Left ventricle myocardium inferior (tissue), 1 donor: Measurements from ENCODE around the gene CLCNKB. TPM values are rescaled to one million over a fixed set of nuclear protein-coding genes. Genes with fewer than 3 reads are reported as not detected.
A peak's percentile ranks its signal among the peaks of the same experiment; 100 is the strongest.

Experiments
- DNase-seq: peaks from one replicate; pipeline ENCODE4 v3.0.0-alpha.2; 2020
- H3K27ac ChIP-seq: fragments of 200-600 bp; replicated peaks from 2 replicates; pipeline ENCODE4 v1.8.0; 2021
- H3K27me3 ChIP-seq: fragments of 200-600 bp; 2 replicates; pipeline ENCODE4 v1.8.0; 2021; ENCODE audit warnings: low read depth
- H3K36me3 ChIP-seq: fragments of 200-600 bp; 2 replicates; pipeline ENCODE4 v1.8.0; 2021
- H3K4me1 ChIP-seq: fragments of 200-600 bp; 2 replicates; pipeline ENCODE4 v1.8.0; 2021
- H3K4me3 ChIP-seq: fragments of 200-600 bp; 2 replicates; pipeline ENCODE4 v1.8.0; 2021; ENCODE audit warnings: mild to moderate bottlenecking, moderate library complexity
- H3K9me3 ChIP-seq: fragments of 200-600 bp; replicated peaks from 2 replicates; pipeline ENCODE4 v1.8.0; 2021
- CTCF ChIP-seq: fragments of 200-600 bp; IDR thresholded peaks from 2 replicates; pipeline ENCODE4 v1.8.0; 2021; ENCODE audit warnings: antibody characterized with exemption, mild to moderate bottlenecking, borderline replicate concordance
- intact Hi-C: fragments of 100-400 bp; cut with micrococcal nuclease; formaldehyde crosslinking; loops from one replicate; pipeline ENCODE4 v1.11.0; 2022
- total RNA-seq: library from RNA; stranded (reverse); fragmentation: NEBNext Ultra II Directional; extraction: Animal tissue kit (Norgen Biotek cat#: 25700); gene quantifications from one replicate; pipeline ENCODE4 v1.2.1, GENCODE V29; 2021
- donor health status: DM: no; HTN: yes; CAD: no; lungs with severe emphysema.

CLCNKB gene
- total RNA-seq, 1 donor from 2014 or later = 1.3 TPM

- H3K9me3 ChIP-seq = no peaks in the 10 kb centered on the region
- intact Hi-C loops = no loop called here
Observed at GRCh38 chr1:16087733-16088132, 44.2 kb downstream of the CLCNKB start.

GRCh38 chr1:16088351-16088911 is 44.8 kb downstream of the CLCNKB start:
- Histone ChIP-seq H3K27ac (peak overlapping the region; percentile 71), H3K4me3 (no peak overlapping the region), H3K27me3 (no peaks in the 10 kb centered on the region), H3K9me3 (no peaks in the 10 kb centered on the region), H3K4me1 (peaks cover 25% of the 10 kb centered on the region), H3K36me3 (no peaks in the 10 kb centered on the region)
- no peak for TF ChIP-seq CTCF
- intact Hi-C loops = no loop called here
- DNase-seq = peak; percentile 23

More at GRCh38 chr1:16087733-16088132, 44.2 kb downstream of the CLCNKB start:
- Histone ChIP-seq H3K36me3 (no peaks in the 10 kb centered on the region), H3K4me1 (peaks cover 27% of the 10 kb centered on the region), H3K27me3 (no peaks in the 10 kb centered on the region), H3K4me3 (no peak overlapping the region), H3K27ac (peak overlapping the region; percentile 71)
- DNase-seq = peak; percentile 12
- TF ChIP-seq CTCF = no peak

GRCh38 chr1:16088996-16089395 is 45.4 kb downstream of the CLCNKB start:
- Histone ChIP-seq H3K27me3 (no peaks in the 10 kb centered on the region), H3K9me3 (no peaks in the 10 kb centered on the region), H3K4me1 (peaks cover 25% of the 10 kb centered on the region), H3K27ac (peak overlapping the region; percentile 71), H3K4me3 (no peak overlapping the region), H3K36me3 (no peaks in the 10 kb centered on the region)
- DNase-seq = peak; percentile 10
- no peak for TF ChIP-seq CTCF
- intact Hi-C loops = no loop called here

- H3K27me3 ChIP-seq = no peaks in the 10 kb centered on the region
- peaks cover 25% of the 10 kb centered on the region for H3K4me1 ChIP-seq
- TF ChIP-seq CTCF = no peak
- H3K9me3 ChIP-seq = no peaks in the 10 kb centered on the region
- H3K27ac ChIP-seq = no peak overlapping the region
- intact Hi-C loops = no loop called here
- no peak overlapping the region for H3K4me3 ChIP-seq
- DNase-seq = no peak
- no peaks in the 10 kb centered on the region for H3K36me3 ChIP-seq
Observed at GRCh38 chr1:16090076-16090826, 46.7 kb downstream of the CLCNKB start.

GRCh38 chr1:16091296-16091695 is 47.7 kb downstream of the CLCNKB start:
- no peaks in the 10 kb centered on the region for H3K9me3 ChIP-seq
- no peaks in the 10 kb centered on the region for H3K36me3 ChIP-seq
- TF ChIP-seq CTCF = no peak
- peaks cover 17% of the 10 kb centered on the region for H3K4me1 ChIP-seq
- intact Hi-C loops = no loop called here
- H3K4me3 ChIP-seq = no peak overlapping the region
- no peak overlapping the region for H3K27ac ChIP-seq
- DNase-seq = peak; percentile 1
- no peaks in the 10 kb centered on the region for H3K27me3 ChIP-seq
